HCT116 (cell line): Measurements from ENCODE around the gene MDM4.

Source experiments
- EZH2phosphoT487 ChIP-seq: fragments of 200-600 bp; IDR thresholded peaks from 2 replicates; pipeline ENCODE4 v1.6.1; 2018; ENCODE audit warnings: antibody characterized with exemption, borderline replicate concordance
- ZNF274 ChIP-seq: fragments of 200-500 bp; sonication (Bioruptor generic); IDR thresholded peaks from 2 replicates; pipeline ENCODE4 v1.6.1; 2014; ENCODE audit warnings: mild to moderate bottlenecking, low read depth, low read length, inconsistent platforms
- TF ChIP-seq, protein P1 (sequence below), 3 experiments: fragments of 200-600 bp in 1 of 3; sonication (generic) in 1 of 3; IDR thresholded peaks in 2 of 3; conservative IDR thresholded peaks in 1 of 3; 2 replicates each; pipeline ENCODE4 v1.5.1; 2012 to 2017; ENCODE audit warnings: low read depth in 2 of 3, low read length in 2 of 3, antibody characterized with exemption in 1 of 3, borderline replicate concordance in 1 of 3, control low read depth in 1 of 3, mild to moderate bottlenecking in 1 of 3, mixed read lengths in 1 of 3, mixed run types in 1 of 3, moderate library complexity in 1 of 3; ENCODE audit not compliant: insufficient read depth in 1 of 3

DNA sequence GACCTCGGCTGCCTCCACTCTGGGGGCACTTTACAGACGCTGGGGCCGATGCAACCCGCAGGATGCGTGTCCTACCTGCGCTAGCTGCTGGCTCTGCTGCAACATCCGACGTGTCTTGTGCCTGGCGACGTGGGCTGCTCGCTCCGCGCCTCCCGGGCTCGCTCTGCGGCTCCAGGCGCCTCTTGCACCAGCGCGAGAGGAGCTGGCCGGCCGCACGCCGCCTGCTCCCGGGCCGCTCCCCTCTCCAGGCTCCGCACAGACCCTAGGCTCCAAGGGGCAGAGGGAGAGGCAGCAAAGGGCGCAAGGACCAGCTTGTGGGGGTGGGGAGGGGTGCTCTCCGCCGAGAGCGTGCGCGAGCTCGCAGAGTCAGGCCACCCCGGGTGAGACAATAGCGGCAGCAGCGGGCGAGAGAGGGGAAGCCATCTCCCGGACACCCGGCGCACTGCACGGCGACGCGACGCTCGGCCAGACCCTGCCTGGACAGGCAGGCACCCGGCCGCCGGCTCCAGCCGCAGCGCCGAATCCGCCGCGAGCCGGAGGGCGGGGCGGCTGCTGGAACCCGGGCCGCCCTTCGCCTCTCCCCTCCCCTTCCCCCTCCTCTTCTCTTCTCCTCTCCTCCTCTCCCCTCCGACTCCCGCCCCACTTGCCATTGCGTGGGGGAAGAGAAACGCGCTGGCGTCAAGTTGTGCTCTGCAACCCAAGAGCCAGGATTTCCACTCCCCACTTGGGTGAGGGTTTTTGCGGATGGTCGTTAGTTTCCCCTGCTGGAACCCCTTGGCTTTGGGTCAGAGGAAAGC, 21.7 kb upstream of the MDM4 start, which contains the start of gene PIK3C2B:
- TF ChIP-seq, protein P1, sequence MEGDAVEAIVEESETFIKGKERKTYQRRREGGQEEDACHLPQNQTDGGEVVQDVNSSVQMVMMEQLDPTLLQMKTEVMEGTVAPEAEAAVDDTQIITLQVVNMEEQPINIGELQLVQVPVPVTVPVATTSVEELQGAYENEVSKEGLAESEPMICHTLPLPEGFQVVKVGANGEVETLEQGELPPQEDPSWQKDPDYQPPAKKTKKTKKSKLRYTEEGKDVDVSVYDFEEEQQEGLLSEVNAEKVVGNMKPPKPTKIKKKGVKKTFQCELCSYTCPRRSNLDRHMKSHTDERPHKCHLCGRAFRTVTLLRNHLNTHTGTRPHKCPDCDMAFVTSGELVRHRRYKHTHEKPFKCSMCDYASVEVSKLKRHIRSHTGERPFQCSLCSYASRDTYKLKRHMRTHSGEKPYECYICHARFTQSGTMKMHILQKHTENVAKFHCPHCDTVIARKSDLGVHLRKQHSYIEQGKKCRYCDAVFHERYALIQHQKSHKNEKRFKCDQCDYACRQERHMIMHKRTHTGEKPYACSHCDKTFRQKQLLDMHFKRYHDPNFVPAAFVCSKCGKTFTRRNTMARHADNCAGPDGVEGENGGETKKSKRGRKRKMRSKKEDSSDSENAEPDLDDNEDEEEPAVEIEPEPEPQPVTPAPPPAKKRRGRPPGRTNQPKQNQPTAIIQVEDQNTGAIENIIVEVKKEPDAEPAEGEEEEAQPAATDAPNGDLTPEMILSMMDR (IDR thresholded peaks at IDR 0.05 in 2 of 3, conservative IDR thresholded peaks at IDR 0.05 in 1 of 3; ENCODE audit: borderline replicate concordance in 1 of 3, insufficient read depth in 1 of 3, low read depth in 2 of 3, low read length in 2 of 3): peak in 2 of 3 experiments; percentile 25 to 29; a peak in 3 of 6 replicates
- TF ChIP-seq ZNF274: no peak
- no peak for TF ChIP-seq EZH2phosphoT487
